ENCODE results near the gene UBE2K.
"Not testable (repeated sequence)": the region's sequence is repeated elsewhere in the genome, so short reads cannot be mapped to it uniquely, and the experiment has no call there.

UBE2K gene

DNA sequence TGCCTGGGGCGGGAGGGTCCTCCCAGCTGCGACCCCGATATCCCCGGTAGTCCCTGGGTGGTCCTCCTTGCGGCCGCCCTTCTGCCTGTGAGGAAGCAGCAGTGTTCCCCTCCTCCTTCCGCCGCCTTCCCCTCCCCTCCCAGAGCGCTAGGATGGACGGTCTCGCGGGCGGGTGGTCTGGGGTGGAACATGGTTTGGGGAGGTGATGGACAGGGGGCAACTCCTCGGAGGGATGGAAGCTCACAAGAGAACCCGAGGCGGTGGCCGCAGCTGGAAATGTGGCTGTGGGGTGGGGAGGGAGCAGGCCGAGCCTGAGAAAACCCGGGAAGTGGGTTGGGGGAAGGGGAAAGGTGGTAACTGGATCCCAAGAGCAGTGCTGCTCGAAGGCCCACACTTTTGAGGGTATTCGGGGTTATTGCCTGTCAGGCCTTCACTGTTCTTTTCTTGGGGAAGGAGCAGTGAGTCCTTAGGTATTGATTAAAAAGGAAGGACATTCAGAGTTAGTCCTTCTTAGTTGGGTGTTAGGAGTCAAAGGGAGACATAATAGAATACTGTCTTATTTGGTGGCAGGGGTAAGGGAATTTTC, 581 bp downstream of the UBE2K start:
- DNase-seq, result no peak

DNA sequence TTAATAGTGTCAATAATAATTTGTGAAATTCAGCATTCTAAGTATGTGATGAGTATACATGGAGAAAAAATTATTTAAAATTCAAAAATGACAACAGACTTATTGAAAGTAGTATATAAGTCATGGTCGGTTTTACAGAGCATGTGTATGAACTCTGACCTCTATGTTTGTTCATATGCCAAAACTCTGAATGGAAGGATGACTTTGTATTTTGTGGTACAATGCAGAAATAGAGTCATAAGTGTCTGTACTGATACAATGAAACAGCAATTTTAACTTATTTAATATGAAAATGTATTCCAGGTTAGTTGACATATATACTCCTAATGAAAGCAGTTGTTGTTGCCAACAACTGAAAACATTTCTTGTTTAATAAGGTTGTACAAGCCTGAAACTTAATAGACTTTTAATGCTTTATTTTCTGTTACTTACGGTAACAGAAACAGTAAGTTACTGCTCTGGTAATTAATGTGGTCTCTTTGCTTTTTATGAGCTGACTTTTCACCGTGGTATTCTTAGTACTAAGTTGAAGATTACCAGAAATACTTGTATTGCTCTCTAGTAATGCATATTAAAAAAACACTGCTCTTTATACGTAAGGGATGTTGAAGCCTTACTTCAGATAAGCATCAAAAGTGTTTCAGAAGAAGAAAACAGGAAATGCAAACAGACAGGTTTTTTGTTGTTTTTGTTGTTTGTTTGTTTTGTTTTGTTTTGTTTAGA, 1.9 kb downstream of the UBE2K start:
- DNase-seq, result no peak

DNA sequence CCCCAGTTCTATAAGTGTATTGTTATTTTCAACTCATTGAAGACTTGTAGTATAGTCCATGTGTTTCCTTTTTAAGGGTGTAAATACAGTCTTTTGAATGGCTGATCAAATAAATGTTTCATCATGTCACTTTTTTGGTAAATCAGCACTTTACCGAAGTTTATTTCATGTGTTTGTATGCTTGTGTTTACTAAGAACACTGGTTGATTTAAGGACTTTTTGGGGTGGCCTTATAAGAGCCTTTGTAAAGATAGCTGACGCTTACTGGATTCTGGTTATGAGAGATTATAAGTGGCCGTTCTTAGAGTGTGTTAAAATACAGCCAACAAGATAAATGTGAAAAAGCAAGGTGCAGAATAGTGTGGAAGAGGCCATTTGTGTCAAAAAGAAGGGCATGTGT, 2.6 kb downstream of the UBE2K start:
- no peak for DNase-seq

DNA sequence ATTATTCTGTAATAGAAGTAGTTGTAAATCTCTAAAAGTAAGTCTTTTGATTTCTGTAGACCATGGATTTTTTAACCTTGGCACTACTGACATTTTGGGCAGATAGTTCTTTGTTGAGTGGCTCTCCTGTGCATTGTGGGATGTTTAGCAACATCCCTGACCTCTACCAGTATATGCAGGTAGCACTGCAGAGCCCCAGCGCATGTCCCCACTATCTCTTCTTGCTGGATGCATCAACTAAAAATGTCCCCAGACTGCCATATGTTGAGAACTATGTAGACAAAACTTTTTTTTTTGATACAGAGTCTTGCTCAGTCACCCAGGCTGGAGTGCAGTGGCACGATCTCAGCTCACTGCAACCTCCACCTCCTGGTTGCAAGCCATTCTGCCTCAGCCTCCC, 4.8 kb downstream of the UBE2K start:
- DNase-seq, result no peak

DNA sequence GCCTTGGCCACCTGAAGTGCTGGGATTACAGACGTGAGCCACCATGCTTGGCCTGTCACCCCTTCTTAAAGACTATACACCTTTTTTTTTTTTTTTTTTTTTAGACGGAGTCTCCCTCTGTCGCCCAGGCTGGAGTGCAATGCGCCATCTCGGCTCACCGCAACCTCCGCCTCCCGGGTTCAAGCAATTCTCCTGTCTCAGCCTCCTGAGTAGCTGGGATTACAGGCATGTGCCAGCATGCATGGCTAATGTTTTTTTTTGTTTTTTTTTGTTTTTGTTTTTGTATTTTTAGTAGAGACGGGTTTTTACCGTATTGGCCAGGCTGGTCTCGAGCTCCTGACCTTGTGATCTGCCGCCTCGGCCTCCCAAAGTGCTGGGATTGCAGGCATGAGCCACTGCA, 6.9 kb downstream of the UBE2K start:
- DNase-seq, result not testable (repeated sequence)

DNA sequence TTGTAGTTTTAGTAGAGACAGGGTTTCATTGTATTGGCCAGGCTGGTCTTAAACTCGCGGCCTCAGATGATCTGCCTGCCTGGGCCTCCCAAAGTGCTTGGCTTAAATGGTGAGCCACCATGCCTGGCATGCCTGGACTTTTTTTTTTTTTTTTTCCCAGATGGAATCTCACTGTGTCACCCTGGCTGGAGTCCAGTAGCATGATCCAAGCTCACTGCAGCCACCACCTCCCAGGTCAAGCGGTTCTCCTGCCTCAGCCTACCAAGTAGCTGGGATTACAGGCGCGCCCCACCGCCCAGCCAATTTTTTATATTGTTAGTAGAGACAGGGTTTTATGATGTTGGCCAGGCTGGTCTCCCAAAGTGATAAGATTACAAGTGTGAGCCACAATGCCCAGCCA, 8.4 kb downstream of the UBE2K start:
- no peak for DNase-seq

DNA sequence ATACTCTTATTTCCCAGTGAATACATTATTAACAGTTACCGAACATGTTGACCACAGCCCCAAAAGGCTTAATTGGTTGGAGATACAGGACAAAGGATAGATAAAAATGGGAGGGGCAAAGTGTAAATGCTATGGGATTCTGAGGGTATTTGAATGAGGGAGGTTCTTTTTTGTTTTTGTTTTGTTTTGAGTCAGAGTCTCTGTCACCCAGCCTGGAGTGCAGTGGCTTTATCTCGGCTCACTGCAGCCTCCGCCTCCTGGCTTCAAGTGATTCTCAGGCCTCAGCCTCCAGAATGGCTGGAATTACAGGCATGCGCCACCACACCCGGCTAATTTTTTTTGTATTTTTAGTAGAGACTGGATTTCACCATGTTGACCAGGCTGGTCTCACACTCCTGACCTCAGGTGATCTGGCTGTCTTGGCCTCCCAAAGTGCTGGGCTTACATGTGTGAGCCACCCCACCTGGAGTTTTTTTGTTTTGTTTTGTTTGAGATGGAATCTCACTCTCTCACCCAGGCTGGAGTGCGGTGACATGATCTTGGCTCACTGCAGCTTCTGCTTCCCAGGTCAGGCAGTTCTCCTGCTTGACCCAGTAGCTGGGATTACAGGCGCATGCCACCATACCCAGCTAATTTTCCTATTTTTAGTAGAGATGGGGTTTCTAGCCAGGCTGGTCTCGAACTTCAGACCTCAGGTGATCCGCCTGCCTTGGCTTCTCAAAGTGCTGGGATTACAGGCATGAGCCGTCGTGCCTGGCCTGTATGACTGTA, 9.0 kb downstream of the UBE2K start:
- no peak for DNase-seq

DNA sequence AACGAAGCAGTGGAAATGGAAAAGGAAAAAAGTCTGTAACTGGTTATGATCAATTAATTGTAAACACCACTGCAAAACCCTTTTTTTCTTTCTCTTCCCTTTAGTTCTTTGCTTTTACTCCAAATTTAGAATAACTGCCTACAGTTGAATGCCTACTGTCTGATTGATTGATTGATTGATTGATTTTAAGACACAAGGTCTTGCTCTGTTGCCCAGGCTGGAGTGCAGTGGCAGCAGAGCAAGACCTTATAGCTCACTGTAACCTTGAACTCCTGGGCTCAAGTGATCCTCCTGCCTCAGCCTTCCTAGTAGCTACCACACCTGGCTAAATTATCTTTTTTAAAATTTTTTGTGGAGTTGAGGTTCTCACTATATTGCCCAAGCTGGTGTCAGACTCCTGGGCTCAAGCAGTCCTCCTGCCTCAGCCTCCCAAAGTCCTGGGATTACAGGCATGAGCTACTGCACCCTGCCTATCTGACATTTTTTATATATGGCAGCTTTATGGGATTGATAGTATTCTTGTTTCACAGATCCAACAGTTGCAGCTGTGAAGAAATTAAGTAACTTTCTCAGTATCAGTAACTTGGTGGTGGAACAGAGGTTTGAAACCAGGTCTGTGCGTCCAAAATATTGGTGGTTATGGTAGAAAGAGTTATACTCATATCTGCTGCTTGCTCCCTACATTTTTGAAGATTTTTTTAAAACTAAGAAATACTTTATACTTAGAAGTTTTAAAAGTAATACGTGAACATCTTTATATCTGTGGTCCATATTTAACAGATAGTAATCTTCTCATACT, 12.4 kb downstream of the UBE2K start:
- DNase-seq, result no peak

DNA sequence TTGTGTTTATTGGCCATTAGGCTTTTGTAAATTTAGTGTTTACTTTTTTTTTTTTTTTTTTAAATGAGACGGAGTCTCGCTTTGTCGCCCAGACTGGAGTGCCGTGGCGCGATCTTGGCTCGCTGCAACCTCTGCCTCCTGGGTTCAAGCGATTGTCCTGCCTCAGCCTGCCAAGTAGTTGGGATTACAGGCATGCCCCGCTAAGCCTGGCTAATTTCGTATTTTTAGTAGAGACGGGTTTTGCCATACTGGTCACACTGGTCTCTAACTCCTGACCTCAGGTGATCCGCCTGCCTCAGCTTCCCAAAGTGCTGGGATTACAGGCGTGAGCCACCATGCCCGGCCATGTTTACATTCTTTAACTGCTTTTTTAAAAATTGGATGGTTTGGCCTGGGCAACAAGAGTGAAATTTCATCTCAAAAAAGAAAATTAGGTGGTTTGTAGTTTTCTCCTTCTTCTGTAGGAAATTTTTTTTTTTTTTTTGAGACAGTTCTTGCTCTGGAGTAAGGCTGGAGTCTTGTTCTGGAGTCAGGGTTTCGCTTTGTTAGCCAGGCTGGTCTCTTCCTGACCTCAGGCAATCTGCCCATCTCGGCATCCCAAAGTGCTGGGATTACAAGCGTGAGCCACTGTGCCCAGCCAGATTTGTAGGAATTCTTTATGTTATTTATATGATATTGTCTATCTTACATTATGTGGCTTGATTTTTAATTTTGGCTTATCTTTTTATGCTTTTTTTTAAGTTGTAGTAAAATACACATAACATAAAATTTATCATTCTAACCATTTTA, 15.1 kb downstream of the UBE2K start:
- DNase-seq, result no peak

DNA sequence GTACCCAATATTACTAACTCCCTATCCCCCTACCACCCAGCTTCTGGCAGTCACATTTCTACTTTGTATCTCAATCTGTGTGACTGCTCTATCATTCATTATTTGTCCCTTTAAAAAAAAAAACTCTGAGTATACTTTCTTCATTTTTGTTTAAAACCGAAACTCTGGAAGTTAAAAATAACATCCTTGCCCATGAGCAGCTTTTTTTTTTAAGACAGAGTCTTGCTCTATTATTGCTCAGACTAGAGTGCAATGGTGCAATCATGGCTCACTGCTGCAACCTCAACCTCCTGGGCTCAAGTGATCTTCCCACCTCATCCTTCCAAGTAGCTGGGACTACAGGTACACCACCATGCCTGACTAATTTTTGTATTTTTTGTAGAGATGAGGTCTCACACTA, 15.8 kb downstream of the UBE2K start:
- no peak for DNase-seq

DNA sequence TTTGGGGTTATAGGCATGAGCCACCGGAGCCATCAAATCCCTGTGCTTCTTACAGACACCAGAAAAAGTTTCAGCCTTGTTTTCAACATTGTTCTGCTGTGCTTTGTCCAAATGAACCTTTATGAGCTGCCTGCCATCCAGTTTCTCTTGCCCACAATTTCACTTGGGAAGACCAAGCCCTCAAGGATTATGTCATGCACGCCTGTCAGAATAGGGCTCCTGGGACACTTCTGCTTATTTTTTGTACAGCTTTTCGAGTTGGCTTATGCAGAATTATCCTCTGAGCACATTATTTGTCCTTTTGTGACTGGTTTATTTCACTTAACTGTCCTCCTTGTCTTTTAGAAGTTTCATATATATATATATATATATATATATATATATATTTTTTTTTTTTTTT, 16.2 kb downstream of the UBE2K start:
- DNase-seq, result no peak

DNA sequence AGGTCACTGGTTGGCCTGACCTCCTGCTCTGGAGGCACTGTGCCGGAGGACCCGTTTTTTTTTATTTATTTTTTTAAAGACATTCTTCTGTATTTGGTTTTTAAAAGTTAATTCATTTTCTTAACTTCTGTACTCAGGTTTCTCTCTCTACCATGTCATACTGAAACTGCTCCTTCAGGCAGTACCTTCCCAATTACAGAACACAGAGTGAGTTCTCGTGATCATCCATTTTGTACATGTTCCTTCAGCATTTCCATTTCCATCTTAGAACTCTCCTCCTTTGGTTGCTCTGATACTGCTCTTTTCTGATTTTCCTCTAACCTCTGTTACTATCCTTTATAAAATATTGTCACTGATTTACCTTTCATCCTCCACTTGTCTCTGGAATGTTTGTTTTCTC, 17.9 kb downstream of the UBE2K start:
- no peak for DNase-seq

DNA sequence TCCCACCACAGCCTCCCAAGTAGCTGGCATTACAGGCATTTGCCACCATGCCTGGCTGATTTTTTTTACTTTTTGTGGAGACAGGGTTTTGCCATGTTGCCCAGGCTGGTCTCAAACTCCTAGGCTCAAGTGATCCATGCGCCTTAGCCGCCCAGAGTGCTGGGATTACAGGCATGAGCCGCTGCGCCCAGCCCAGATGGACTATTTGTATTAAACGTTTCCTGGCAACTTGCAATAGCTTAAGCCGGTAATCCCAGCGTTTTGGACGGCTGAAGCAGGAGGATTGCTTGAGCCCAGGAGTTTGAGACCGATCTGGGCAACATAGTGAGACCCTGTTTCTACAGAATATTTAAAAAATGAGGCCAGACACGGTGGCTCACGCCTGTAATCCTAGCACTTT, 18.4 kb downstream of the UBE2K start:
- no peak for DNase-seq

DNA sequence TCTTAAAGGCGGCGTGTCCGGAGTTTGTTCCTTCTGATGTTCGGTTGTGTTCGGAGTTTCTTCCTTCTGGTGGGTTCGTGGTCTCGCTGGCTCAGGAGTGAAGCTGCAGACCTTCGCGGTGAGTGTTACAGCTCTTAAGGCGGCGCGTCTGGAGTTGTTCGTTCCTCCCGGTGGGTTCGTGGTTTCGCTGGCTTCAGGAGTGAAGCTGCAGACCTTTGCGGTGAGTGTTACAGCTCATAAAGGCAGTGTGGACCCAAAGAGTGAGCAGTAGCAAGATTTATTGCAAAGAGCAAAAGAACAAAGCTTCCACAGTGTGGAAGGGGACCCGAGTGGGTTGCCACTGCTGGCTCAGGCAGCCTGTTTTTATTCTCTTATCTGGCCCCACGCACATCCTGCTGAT, 19.8 kb downstream of the UBE2K start:
- DNase-seq, result not testable (repeated sequence)

DNA sequence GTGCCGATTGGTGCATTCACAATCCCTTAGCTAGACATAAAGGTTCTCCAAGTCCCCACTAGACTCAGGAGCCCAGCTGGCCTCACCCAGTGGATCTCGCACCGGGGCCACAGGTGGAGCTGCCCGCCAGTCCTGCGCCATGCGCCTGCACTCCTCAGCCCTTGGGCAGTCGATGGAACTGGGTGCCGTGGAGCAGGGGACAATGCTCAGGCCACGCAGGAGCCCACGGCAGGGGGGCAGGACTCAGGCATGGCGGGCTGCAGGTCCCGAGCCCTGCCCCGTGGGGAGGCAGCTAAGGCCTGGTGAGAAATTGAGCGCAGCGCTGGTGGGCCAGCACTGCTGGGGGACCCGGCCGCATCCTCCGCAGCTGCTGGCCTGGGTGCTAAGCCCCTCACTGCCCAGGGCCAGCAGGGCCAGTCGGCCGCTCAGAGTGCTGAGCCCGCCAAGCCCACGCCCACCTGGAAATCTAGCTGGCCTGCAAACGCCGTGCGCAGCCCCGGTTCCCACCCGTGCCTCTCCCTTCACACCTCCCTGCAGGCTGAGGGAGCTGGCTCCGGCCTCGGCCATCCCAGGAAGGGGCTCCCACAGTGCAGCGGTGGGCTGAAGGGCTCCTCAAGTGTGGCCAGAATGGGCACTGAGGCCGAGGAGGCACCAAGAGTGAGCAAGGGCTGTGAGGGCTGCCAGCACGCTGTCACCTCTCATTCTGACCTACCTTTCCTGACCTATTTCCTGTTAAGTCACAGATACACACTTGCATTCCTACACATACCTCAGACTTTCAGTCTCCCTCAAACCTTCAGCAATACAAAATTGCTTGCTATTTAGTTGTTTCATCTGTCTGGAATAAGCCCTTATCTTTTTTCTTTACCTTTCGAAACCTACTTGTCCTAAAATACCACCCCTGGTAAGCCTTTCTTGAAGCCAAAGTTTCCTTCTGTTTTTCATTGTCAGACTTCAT, 20.7 kb downstream of the UBE2K start:
- DNase-seq, result no peak

DNA sequence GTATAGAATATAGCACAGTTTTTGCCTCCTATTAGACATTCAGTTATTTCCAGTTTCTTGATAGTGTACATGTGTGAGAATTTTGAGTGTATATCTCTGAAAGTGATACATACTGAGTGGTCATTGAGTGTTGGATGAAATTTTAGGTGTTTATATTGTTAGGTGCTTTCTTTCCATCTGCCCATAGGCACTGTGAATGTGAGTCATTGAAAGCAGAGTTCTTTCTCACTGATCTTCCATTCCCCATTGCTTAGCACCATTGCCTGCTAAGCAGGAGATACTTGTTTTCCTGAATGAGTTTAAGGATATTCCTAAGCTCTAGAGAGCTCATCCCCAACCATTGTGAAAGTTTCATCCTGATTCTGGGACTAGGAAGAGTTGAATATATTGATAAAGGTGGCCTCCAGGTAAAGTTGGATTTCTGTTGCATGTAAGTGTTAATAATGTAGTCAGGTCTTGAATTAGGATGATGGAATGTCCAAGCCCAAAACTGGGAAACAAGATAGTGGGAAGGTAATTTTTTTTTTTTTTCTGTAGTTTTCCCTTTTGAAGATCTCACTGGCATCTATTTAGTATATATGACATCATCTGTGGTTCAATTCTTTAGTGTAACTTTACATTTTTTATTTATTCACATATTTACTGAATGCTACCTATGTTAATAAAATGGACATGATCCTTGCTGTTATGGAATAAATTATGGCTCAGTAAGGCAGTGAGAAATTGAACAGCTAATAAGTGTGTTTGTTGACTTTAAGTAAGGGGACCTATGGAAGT, 22.1 kb downstream of the UBE2K start:
- DNase-seq, result no peak

DNA sequence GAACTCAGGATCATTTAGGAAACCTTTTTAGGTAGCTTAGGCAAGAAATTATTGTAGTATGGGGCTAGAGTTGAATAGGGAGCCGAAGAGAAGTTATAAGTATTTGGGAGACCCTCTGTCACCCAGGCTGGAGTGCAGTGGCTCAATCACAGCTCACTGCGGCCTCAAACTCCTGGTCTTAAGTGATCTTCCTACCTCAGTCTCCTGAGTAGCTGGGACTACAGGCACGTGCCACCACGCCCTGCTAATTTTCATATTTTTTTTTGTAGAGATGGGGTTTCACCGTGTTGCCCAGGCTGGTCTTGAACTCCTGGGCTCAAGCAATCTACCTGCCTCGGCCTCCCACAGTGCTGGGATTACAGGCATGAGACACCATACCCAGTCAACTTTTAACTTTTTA, 23.3 kb downstream of the UBE2K start:
- not testable (repeated sequence) for DNase-seq

DNA sequence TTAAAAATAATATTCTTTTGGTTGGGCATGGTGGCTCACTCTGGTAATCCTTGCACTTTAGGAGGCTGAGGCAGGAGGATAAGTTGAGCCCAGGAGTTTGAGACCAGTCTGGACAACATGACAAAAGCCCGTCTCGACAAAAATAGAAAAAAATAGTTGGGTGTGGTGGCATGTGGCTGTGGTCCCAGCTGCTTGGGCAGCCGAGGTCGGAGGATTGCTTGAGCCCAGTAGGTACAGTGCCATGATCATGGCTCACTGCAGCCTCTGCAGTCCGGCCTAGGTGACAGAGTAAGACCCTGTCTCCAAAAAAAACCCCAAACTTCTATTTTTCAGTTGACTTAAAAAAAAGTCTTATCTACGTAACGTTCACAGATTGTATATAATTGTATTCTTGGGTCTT, 23.9 kb downstream of the UBE2K start:
- DNase-seq, result no peak

DNA sequence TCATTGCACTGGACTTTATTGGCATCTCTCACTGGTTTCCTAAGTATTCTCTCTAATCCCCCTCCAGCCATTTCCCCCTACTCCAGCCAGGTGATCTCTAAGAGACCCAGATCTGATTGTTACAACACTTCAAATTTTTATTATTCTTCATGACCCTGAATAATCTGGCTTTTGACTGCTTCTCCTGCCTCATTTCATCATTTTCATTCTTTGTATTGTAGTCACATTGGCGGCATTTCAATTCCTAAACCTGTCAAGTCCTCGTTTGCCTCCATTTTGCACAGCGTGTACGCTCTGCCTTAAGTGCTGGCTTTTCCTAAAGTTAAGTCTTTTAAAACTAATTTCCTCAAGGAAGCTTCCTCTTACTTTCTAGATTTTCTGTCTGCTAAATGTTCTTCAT, 31.6 kb downstream of the UBE2K start:
- DNase-seq, result no peak

DNA sequence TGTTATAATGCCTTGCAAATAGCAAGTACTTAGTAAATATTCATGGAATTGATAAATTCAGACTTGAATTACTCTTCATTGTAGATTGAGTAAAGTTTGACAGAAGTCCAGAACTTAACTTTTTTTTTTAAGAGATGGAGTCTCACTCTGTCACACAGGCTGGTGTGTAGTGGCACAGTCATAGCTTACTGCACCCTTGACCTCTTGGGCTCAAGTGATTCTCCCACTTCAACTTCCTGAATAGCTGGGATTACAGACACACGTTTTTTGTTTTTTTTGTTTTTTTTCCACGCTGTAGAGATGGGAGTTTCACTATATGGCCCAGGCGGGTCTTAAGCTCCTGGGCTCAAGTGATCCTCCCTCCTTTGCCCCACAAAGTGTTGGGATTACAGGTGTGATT, 32.1 kb downstream of the UBE2K start:
- DNase-seq, result no peak

DNA sequence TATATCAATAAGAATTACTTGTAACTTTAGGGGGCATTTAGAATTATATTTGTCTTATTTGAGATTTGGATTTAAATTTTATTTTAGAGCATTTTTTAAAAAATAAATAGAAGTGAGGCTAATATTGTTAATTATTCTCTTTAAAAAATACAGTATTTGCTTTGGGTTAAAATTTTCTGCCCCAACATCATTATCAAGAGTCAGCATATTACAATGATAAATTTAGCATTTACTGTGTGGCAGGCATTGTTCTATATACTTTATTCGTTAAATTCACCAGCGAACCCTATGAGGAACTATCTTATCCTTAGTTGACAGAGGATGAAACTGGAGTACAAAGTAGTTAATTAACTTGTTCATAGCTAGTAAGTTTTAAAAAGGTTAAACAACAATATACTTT, 34.0 kb downstream of the UBE2K start:
- DNase-seq, result no peak
